Fibroblast of lung (primary cell): ENCODE data around the gene INTS11. TPM values are rescaled to one million over a fixed set of nuclear protein-coding genes. Genes with fewer than 3 reads are reported as not detected.

Source experiments
- DNase-seq, 2 donors: peaks; one replicate each; pipeline versions ENCODE4 v3.0.0 to v3.0.0-alpha.2; 2010; ENCODE audit warnings: low read depth in 2 of 2
- H2AFZ ChIP-seq: 2 replicates; pipeline ENCODE4 v1.5.1; 2012; ENCODE audit warnings: low read length, control low read depth, inconsistent platforms
- H3K27ac ChIP-seq: 2 replicates; pipeline ENCODE4 v1.5.1; 2011; ENCODE audit warnings: low read length, control low read depth; ENCODE audit not compliant: insufficient read depth
- H3K27me3 ChIP-seq: 2 replicates; pipeline ENCODE4 v1.5.1; 2011; ENCODE audit warnings: mild to moderate bottlenecking, low read length; ENCODE audit not compliant: control insufficient read depth, insufficient read depth
- H3K36me3 ChIP-seq: 2 replicates; pipeline ENCODE4 v1.5.1; 2011; ENCODE audit warnings: low read length; ENCODE audit not compliant: control insufficient read depth, insufficient read depth
- H3K4me1 ChIP-seq: 2 replicates; pipeline ENCODE4 v1.5.1; 2011; ENCODE audit warnings: low read length; ENCODE audit not compliant: control insufficient read depth, insufficient read depth; ENCODE audit errors: extremely low read depth
- H3K4me2 ChIP-seq: 2 replicates; pipeline ENCODE4 v1.5.1; 2011; ENCODE audit warnings: low read length, control low read depth; ENCODE audit not compliant: insufficient read depth; ENCODE audit errors: extremely low read depth
- H3K4me3 ChIP-seq, 4 experiments: fragments of 200-600 bp in 1 of 4; sonication (generic) in 1 of 4; replicated peaks in 1 of 4; 2 replicates each; pipeline ENCODE4 v1.5.1; 2011 to 2016; ENCODE audit warnings: low read length in 4 of 4, low read depth in 3 of 4, mild to moderate bottlenecking in 3 of 4, control low read depth in 2 of 4, inconsistent platforms in 1 of 4, mixed read lengths in 1 of 4; ENCODE audit not compliant: insufficient read depth in 1 of 4; ENCODE audit errors: control extremely low read depth in 1 of 4
- H3K79me2 ChIP-seq: 2 replicates; pipeline ENCODE4 v1.5.1; 2012; ENCODE audit warnings: mild to moderate bottlenecking, low read length, inconsistent platforms; ENCODE audit not compliant: control insufficient read depth, insufficient read depth
- H3K9ac ChIP-seq: 2 replicates; pipeline ENCODE4 v1.5.1; 2011; ENCODE audit warnings: mild to moderate bottlenecking, low read length, control low read depth; ENCODE audit not compliant: insufficient read depth
- H3K9me3 ChIP-seq: 2 replicates; pipeline ENCODE4 v1.5.1; 2012; ENCODE audit warnings: low read depth, low read length; ENCODE audit not compliant: control insufficient read depth, insufficient read depth
- H4K20me1 ChIP-seq: 2 replicates; pipeline ENCODE4 v1.5.1; 2011; ENCODE audit warnings: low read length; ENCODE audit not compliant: control insufficient read depth, insufficient read depth; ENCODE audit errors: extremely low read depth
- EZH2 ChIP-seq: IDR thresholded peaks from 2 replicates; pipeline ENCODE4 v1.5.1; 2012; ENCODE audit warnings: low read length, control low read depth, mild to moderate bottlenecking; ENCODE audit errors: missing control alignments
- polyA plus RNA-seq, 2 donors: library from polyadenylated mRNA; depleted of rRNA in 1 of 2; stranded (reverse) in 1 of 2; unstranded in 1 of 2; fragments of >200 nt; gene quantifications; 2 replicates each; pipeline ENCODE4 v1.2.1, GENCODE V29; 2011 to 2012; ENCODE audit warnings: missing spikeins in 1 of 2
- total RNA-seq: library from RNA; depleted of rRNA; stranded (reverse); fragments of >200 nt; gene quantifications from 2 replicates; pipeline ENCODE4 v1.2.1, GENCODE V29; 2014
- TF ChIP-seq, protein P1 (sequence below), 2 donors: IDR thresholded peaks in 1 of 2; conservative IDR thresholded peaks in 1 of 2; 1 replicate in 1 of 2; 2 replicates in 1 of 2; pipeline ENCODE4 v1.5.1; 2011 to 2012; ENCODE audit warnings: low read length in 2 of 2, control low read depth in 1 of 2, inconsistent platforms in 1 of 2, low read depth in 1 of 2, mild to moderate bottlenecking in 1 of 2

Gene INTS11
- total and polyA plus RNA-seq, 2 donors (not counting 1 experiment from before 2014, with no cell fraction given) = 44.1 to 69.2 TPM

DNA sequence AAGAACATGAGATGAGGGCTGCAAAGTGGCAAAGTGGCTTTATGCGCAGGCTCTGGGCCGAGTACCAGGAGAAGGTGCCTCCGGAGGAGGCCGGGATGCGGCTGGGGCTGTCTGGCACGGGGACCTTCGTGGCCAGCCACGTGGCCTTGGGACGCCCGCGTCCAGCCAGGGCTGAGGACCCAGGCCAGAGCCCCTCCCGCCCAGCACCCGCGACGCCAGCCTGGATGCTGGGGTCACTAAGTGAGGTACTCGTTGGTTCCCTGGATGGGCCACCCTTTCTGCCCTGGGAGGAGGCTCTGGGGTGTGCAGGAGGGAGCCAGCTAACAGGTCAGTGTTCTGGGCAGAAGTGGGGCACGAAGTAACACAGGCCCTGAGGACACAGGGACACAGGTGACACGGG, 31.6 kb downstream of the INTS11 start:
- DNase-seq = no peak
- no peaks in the 10 kb centered on the region for H3K9me3 ChIP-seq
- no peaks in the 10 kb centered on the region for H3K27me3 ChIP-seq
- no peak overlapping the region for H3K4me3 ChIP-seq
- no peak overlapping the region for H3K27ac ChIP-seq
- H3K36me3 ChIP-seq = peaks cover 27% of the 10 kb centered on the region
- H2AFZ ChIP-seq = no peak overlapping the region
- H3K9ac ChIP-seq = no peak overlapping the region
- H3K4me2 ChIP-seq = no peak overlapping the region
- no peaks in the 10 kb centered on the region for H3K4me1 ChIP-seq
- no peaks in the 10 kb centered on the region for H3K79me2 ChIP-seq
- no peaks in the 10 kb centered on the region for H4K20me1 ChIP-seq
- TF ChIP-seq, protein P1, sequence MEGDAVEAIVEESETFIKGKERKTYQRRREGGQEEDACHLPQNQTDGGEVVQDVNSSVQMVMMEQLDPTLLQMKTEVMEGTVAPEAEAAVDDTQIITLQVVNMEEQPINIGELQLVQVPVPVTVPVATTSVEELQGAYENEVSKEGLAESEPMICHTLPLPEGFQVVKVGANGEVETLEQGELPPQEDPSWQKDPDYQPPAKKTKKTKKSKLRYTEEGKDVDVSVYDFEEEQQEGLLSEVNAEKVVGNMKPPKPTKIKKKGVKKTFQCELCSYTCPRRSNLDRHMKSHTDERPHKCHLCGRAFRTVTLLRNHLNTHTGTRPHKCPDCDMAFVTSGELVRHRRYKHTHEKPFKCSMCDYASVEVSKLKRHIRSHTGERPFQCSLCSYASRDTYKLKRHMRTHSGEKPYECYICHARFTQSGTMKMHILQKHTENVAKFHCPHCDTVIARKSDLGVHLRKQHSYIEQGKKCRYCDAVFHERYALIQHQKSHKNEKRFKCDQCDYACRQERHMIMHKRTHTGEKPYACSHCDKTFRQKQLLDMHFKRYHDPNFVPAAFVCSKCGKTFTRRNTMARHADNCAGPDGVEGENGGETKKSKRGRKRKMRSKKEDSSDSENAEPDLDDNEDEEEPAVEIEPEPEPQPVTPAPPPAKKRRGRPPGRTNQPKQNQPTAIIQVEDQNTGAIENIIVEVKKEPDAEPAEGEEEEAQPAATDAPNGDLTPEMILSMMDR (conservative IDR thresholded peaks at IDR 0.05 in 1 of 2, IDR thresholded peaks at IDR 0.05 in 1 of 2; ENCODE audit: low read depth in 1 of 2, low read length in 2 of 2) = no peak
- TF ChIP-seq EZH2 = no peak

DNA sequence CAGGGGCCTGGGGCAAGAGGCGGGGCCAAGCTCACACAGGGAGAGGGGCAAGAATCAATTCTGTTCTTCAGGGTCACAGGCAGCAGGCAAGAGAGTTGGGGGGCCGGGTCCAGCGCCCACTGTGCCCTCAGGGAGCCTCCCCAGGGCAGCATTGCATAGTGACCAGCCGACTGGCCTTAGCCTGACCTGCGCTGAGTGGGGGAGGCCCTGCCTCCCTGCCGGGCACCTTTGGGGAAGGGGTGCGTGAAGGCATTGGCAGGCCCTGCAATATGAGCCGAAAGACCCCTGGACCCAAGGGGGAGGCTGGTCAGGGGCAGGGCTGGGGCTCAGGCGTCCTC, 32.0 kb downstream of the INTS11 start:
- Histone ChIP-seq H3K79me2 (no peaks in the 10 kb centered on the region), H3K9me3 (no peaks in the 10 kb centered on the region), H3K4me1 (no peaks in the 10 kb centered on the region), H3K9ac (no peak overlapping the region), H2AFZ (no peak overlapping the region), H3K4me3 (no peak overlapping the region), H3K36me3 (peaks cover 24% of the 10 kb centered on the region), H3K27ac (no peak overlapping the region), H3K27me3 (no peaks in the 10 kb centered on the region), H4K20me1 (no peaks in the 10 kb centered on the region), H3K4me2 (no peak overlapping the region)
- TF ChIP-seq, protein P1 (conservative IDR thresholded peaks at IDR 0.05 in 1 of 2, IDR thresholded peaks at IDR 0.05 in 1 of 2; ENCODE audit: low read depth in 1 of 2, low read length in 2 of 2) = no peak
- no peak for TF ChIP-seq EZH2
- DNase-seq = no peak

DNA sequence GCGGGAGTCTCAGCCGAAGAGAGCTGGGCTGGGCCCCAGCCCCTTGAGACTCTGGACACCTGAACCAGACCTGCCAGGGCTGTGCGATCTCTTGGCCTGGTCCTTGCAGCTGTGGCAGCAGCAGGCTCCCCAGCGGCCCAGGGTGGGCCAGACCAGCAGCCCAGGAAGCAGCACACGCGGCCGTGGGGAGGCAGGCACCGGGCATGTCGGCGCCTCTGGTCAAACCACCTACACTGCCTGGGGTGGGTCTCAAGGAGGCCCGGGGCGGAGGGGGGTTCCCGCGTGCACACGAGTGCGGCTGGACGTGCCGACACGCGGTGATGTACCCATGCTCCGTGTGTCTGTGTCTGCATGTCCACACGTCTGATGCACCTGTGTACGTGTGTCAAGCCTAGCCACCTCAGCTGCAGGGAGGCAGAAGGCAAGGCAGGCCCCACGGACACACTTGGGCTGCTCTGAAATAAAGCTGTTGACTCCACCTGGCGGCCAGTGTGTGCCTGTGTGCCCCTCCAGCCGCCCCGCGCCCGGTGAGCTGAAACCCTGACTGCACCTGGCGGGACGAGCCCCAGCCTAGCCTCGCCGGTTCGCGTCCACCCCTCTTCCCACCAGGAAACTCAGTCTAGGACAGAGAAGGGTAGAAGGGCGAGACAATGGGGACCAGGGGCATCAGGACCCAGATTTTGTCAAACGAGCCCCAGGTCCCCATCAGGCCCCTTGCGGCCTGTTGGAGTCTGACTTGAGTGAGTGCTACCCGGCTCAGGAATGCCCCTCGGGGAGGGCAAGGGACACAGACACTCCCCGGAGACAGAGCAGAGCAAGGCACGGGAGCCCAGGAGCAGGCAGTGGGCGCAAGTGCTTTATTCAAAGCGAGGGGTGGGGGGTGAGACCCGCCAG, 32.7 kb downstream of the INTS11 start:
- Histone ChIP-seq H4K20me1 (no peaks in the 10 kb centered on the region), H3K9me3 (no peaks in the 10 kb centered on the region), H3K4me3 (no peak overlapping the region), H3K36me3 (peaks cover 23% of the 10 kb centered on the region), H3K4me2 (no peak overlapping the region), H3K4me1 (no peaks in the 10 kb centered on the region), H3K79me2 (no peaks in the 10 kb centered on the region), H3K27me3 (no peaks in the 10 kb centered on the region), H2AFZ (no peak overlapping the region), H3K9ac (no peak overlapping the region), H3K27ac (no peak overlapping the region)
- TF ChIP-seq, protein P1 (conservative IDR thresholded peaks at IDR 0.05 in 1 of 2, IDR thresholded peaks at IDR 0.05 in 1 of 2; ENCODE audit: low read depth in 1 of 2, low read length in 2 of 2) = peak; percentile 37 to 57
- TF ChIP-seq EZH2 = no peak
- DNase-seq = peak; percentile 59 to 61
